Uterus (tissue), 4 donors: ENCODE results near the gene WDR45B. TPM values are rescaled to one million over a fixed set of nuclear protein-coding genes. Genes with fewer than 3 reads are reported as not detected.
A peak's percentile ranks its signal among the peaks of the same experiment; 100 is the strongest.

Experiments
- DNase-seq, 2 donors: peaks; one replicate each; pipeline ENCODE4 v3.0.0-alpha.2; 2019 to 2020
- H3K27ac ChIP-seq, 2 donors: fragments of 200-600 bp; sonication (generic); 1 replicate in 1 of 2; 2 replicates in 1 of 2; pipeline ENCODE4 v1.5.1; 2016 to 2018
- H3K27me3 ChIP-seq, 2 donors: fragments of 200-600 bp; sonication (generic); one replicate each; pipeline ENCODE4 v1.5.1; 2018 to 2019; ENCODE audit warnings: control low read depth in 1 of 2
- H3K36me3 ChIP-seq, 2 donors: fragments of 200-600 bp; sonication (generic); one replicate each; pipeline ENCODE4 v1.5.1; 2019; ENCODE audit warnings: control low read depth in 1 of 2
- H3K4me1 ChIP-seq, 2 donors: fragments of 200-600 bp; sonication (generic); one replicate each; pipeline ENCODE4 v1.5.1; 2018 to 2019; ENCODE audit warnings: control low read depth in 1 of 2
- H3K4me3 ChIP-seq, 2 donors: fragments of 200-600 bp; sonication (generic); 1 replicate in 1 of 2; 2 replicates in 1 of 2; pipeline ENCODE4 v1.5.1; 2018 to 2019; ENCODE audit warnings: mild to moderate bottlenecking in 1 of 2
- H3K9me3 ChIP-seq, 2 donors: fragments of 200-600 bp; sonication (generic); one replicate each; pipeline ENCODE4 v1.5.1; 2019; ENCODE audit warnings: control low read depth in 1 of 2
- POLR2A ChIP-seq, 2 donors: fragments of 450-650 bp; IDR thresholded peaks; one replicate each; pipeline ENCODE4 v1.6.1; 2016; ENCODE audit warnings: antibody characterized with exemption in 2 of 2, mild to moderate bottlenecking in 1 of 2, moderate library complexity in 1 of 2
- intact Hi-C: fragments of 100-400 bp; cut with DNase I; formaldehyde crosslinking; loops from one replicate; pipeline ENCODE4 v1.15.1; 2023; ENCODE audit warnings: low total_unique reads
- total RNA-seq, 4 donors: library from RNA; depleted of rRNA in 3 of 4; stranded (reverse); fragments of >200 nt in 3 of 4; gene quantifications; one replicate each; pipeline versions ENCODE4 v1.1.0 to v1.2.4, GENCODE V29; 2014 to 2023
- TF ChIP-seq, protein P1 (sequence below), 4 experiments: fragments of 200-600 bp in 2 of 4; fragments of 450-650 bp in 2 of 4; sonication (generic) in 2 of 4; IDR thresholded peaks; one replicate each; pipeline ENCODE4 v1.5.1; 2016 to 2019; ENCODE audit warnings: antibody characterized with exemption in 4 of 4, mild to moderate bottlenecking in 2 of 4, moderate library complexity in 1 of 4
- donor health status: DM: yes; HTN: yes; CAD: no.

The WDR45B gene
- total RNA-seq, 4 donors from 2014 or later, result 56.5 to 111 (median 85.4) TPM

DNA sequence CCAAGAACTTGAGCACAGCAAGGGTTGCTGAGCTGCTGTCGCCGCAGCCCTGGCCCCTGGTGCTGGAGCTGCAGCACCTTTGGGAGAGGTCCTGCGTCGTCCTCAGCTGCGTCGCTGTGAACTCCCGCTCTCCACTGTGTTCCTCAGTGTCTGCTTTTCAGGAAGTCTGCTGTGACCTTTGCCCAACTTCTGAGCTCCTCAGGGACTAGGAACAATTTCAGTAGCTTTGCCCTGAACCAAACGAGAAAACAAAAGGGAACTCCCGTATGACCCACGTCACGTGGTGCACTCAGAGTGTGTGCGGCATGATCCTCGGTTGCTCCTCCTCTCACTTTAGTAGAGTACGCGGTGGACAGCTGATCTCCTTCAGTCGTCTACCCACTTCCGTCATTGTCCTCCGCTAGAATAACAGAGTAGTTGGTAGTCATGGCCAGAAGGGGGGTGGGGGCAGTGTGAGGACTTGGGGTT lies 44.2 kb downstream of the WDR45B start:
- intact Hi-C loops, result no loop called here
- DNase-seq, result peak in 1 of 2 donors; percentile 44
- H3K36me3 ChIP-seq, result no peaks in the 10 kb centered on the region

DNA sequence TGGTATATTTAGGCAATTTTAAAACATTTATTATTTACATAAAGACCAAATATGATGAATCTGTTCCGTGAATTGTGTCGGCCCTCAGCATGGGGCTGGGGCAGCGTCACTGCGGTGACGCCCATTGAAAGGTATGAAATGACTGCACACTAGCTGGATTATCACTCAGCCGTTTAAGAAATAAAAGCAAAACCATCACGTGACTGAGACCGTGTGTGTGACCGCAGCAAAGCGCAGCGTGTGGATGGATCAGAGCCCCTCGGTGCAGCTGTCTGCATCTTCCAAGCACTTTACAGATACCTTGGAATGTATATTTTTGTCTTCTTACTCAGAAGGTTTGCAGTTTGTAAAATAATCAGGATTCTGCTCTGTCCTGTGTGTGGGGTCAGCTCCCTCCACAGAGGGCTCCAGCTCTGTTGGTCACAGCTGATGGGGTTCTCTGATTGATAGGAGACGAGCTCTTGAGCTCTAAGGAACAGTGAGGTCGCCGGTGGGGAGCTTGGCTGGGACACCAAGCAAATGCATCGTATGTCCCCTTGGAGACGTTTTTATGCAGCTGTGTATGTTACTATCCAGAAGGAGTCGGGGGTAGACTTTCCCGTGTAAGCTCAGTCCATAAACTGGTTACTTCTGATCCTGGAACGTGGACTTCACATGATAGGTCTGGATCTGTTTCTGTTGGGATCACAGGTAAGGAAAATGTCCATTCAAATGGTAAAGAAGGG lies 45.1 kb downstream of the WDR45B start:
- no peak for DNase-seq
- TF ChIP-seq POLR2A (IDR thresholded peaks at IDR 0.05), result no peak
- TF ChIP-seq, protein P1, sequence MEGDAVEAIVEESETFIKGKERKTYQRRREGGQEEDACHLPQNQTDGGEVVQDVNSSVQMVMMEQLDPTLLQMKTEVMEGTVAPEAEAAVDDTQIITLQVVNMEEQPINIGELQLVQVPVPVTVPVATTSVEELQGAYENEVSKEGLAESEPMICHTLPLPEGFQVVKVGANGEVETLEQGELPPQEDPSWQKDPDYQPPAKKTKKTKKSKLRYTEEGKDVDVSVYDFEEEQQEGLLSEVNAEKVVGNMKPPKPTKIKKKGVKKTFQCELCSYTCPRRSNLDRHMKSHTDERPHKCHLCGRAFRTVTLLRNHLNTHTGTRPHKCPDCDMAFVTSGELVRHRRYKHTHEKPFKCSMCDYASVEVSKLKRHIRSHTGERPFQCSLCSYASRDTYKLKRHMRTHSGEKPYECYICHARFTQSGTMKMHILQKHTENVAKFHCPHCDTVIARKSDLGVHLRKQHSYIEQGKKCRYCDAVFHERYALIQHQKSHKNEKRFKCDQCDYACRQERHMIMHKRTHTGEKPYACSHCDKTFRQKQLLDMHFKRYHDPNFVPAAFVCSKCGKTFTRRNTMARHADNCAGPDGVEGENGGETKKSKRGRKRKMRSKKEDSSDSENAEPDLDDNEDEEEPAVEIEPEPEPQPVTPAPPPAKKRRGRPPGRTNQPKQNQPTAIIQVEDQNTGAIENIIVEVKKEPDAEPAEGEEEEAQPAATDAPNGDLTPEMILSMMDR (IDR thresholded peaks at IDR 0.05), result no peak
- Histone ChIP-seq H3K4me1 (no peaks in the 10 kb centered on the region), H3K27me3 (no peaks in the 10 kb centered on the region), H3K27ac (no peak overlapping the region), H3K9me3 (no peaks in the 10 kb centered on the region), H3K4me3 (no peak overlapping the region), H3K36me3 (no peaks in the 10 kb centered on the region)
- intact Hi-C loops, result no loop called here

More for the DNA sequence above, 44.2 kb downstream of the WDR45B start:
- H3K9me3 ChIP-seq, result no peaks in the 10 kb centered on the region
- H3K27me3 ChIP-seq, result no peaks in the 10 kb centered on the region
- no peaks in the 10 kb centered on the region for H3K4me1 ChIP-seq
- H3K27ac ChIP-seq, result no peak overlapping the region
- TF ChIP-seq POLR2A (IDR thresholded peaks at IDR 0.05), result no peak
- TF ChIP-seq, protein P1 (IDR thresholded peaks at IDR 0.05), result no peak
- no peak overlapping the region for H3K4me3 ChIP-seq

DNA sequence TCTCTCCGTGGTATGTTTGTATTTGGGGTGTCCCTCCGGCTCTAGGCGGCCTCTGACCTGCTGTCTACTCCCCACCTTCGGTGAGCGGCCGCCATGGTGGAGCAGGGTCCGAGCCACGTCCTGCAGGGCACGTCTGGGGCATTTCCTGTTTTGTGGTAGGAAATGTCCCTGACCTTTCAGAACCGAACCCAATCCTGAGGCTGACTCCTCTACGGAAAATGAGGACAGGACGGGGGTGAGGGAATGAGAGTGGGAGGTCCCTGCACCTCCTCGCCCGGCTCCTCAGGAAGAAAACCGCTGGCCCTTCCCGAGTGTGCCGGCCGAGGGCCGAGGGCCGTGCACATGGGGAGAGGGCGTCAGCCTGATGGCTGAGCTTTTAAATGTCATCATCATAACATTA lies 45.8 kb downstream of the WDR45B start:
- peak overlapping the region in 1 of 2 donors; percentile 1 for H3K27ac ChIP-seq
- H3K36me3 ChIP-seq, result no peaks in the 10 kb centered on the region
- intact Hi-C loops, result no loop called here
- H3K4me1 ChIP-seq, result no peaks in the 10 kb centered on the region
- DNase-seq, result no peak
- TF ChIP-seq, protein P1 (IDR thresholded peaks at IDR 0.05), result no peak
- no peak for TF ChIP-seq POLR2A (IDR thresholded peaks at IDR 0.05)
- no peaks in the 10 kb centered on the region for H3K9me3 ChIP-seq
- no peaks in the 10 kb centered on the region for H3K27me3 ChIP-seq
- no peak overlapping the region for H3K4me3 ChIP-seq

DNA sequence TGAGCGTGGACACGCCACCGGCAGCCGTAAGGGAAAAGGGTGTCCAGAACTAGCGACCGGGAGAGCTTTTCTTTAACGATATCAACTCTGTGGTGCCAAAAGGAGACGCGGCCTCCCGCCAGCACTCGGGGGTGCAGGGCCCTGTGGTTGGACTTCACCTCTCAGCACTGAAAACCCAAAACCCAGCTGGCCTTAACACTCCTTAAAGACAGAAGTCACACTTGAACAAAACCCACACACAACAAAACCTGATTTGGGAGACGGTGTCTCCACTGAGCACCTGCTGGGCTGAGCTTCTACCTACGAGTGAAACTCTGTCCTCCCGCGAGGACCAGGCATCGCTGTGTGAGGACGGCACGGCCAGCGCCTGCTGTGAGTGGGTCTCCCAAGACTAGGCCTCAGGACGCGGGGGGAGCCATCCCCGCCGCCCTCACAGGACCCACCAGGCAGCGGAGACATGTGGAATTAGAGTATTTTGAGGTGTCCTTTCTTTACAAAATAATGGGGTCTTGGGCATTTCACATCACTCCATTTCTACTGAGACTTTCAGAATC lies 46.7 kb downstream of the WDR45B start:
- TF ChIP-seq POLR2A (IDR thresholded peaks at IDR 0.05), result no peak
- TF ChIP-seq, protein P1 (IDR thresholded peaks at IDR 0.05), result no peak
- Histone ChIP-seq H3K9me3 (no peaks in the 10 kb centered on the region), H3K27me3 (no peaks in the 10 kb centered on the region), H3K36me3 (no peaks in the 10 kb centered on the region), H3K4me3 (no peak overlapping the region), H3K27ac (no peak overlapping the region), H3K4me1 (no peaks in the 10 kb centered on the region)
- DNase-seq, result no peak
- intact Hi-C loops, result no loop called here

DNA sequence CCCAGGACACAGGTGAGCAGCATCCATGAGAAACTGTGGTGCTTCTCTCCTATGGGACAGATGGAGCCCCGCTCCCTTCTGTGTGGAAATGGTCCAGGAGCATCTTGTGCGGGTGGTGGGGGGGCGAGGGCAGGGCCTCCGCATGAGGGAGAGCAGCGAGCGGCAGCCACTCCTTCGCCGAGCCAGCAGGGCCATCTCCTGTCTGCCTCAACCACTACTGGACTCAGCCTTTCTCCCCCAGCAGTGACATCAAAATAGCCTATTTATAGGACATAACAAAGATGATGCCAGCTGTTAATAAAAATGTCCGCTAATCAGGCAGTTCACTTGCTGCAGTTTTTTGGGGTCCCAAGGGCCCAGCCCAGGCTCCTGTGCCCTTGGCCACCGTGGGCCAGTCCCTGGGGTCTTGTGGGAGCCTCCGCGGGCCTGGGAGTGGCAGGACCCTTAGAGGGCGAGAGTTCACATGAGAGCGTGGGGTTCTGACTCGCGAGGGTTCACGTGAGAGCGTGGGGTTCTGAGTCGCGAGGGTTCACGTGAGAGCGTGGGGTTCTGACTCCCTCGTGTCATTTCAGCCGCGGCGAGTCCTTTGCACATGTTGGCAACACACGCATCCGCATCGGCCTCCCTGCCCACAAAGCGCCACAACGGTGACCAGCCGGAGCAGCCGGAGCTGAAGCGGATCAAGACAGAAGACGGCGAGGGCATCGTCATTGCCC lies 47.4 kb downstream of the WDR45B start:
- intact Hi-C loops, result no loop called here
- no peak overlapping the region for H3K27ac ChIP-seq
- TF ChIP-seq, protein P1 (IDR thresholded peaks at IDR 0.05), result no peak
- TF ChIP-seq POLR2A (IDR thresholded peaks at IDR 0.05), result no peak
- H3K36me3 ChIP-seq, result no peaks in the 10 kb centered on the region
- H3K27me3 ChIP-seq, result no peaks in the 10 kb centered on the region
- no peaks in the 10 kb centered on the region for H3K9me3 ChIP-seq
- no peak overlapping the region for H3K4me3 ChIP-seq
- DNase-seq, result no peak
- H3K4me1 ChIP-seq, result no peaks in the 10 kb centered on the region
